Adrenal gland (tissue), 12 donors: Measurements from ENCODE around the gene TMEM50A. TPM values are rescaled to one million over a fixed set of nuclear protein-coding genes. Genes with fewer than 3 reads are reported as not detected.

Source experiments
- DNase-seq, 7 donors: peaks; one replicate each; pipeline ENCODE4 v3.0.0-alpha.2; 2019 to 2020
- H3K27ac ChIP-seq, 5 donors: fragments of 200-600 bp; sonication (generic) in 4 of 5; 1 replicate in 3 of 5; 2 replicates in 2 of 5; pipeline versions ENCODE4 v1.5.1 to v1.8.0; 2016 to 2020; ENCODE audit warnings: mild to moderate bottlenecking in 1 of 5
- H3K27me3 ChIP-seq: fragments of 200-600 bp; 2 replicates; pipeline ENCODE4 v1.8.0; 2021
- H3K36me3 ChIP-seq, 2 donors: fragments of 200-600 bp; replicated peaks in 1 of 2; 1 replicate in 1 of 2; 2 replicates in 1 of 2; pipeline versions ENCODE4 v1.5.1 to v1.8.0; 2018 to 2022
- H3K4me1 ChIP-seq, 2 donors: fragments of 200-600 bp; replicated peaks in 1 of 2; 1 replicate in 1 of 2; 2 replicates in 1 of 2; pipeline versions ENCODE4 v1.5.1 to v1.8.0; 2018 to 2021
- H3K4me3 ChIP-seq, 4 donors: fragments of 200-600 bp; sonication (generic) in 3 of 4; one replicate each; pipeline ENCODE4 v1.5.1; 2016 to 2018
- H3K9me3 ChIP-seq, 3 donors: fragments of 200-600 bp; sonication (generic) in 1 of 3; replicated peaks in 1 of 3; 1 replicate in 2 of 3; 2 replicates in 1 of 3; pipeline versions ENCODE4 v1.5.1 to v1.8.0; 2016 to 2021
- CTCF ChIP-seq, 6 experiments: fragments of 450-650 bp in 4 of 6; fragments of 200-600 bp in 2 of 6; sonication (generic) in 1 of 6; IDR thresholded peaks; 1 replicate in 5 of 6; 2 replicates in 1 of 6; pipeline versions ENCODE4 v1.5.1 to v1.8.0; 2016 to 2021; ENCODE audit warnings: antibody characterized with exemption in 6 of 6, mild to moderate bottlenecking in 2 of 6, moderate library complexity in 1 of 6
- POLR2A ChIP-seq, 2 donors: fragments of 450-650 bp; IDR thresholded peaks; one replicate each; pipeline ENCODE4 v1.6.1; 2017; ENCODE audit warnings: antibody characterized with exemption in 2 of 2, mild to moderate bottlenecking in 2 of 2, moderate library complexity in 1 of 2
- WGBS, 4 donors: extraction: QIAGEN DNeasy Blood & Tissue Kit in 2 of 4; methylation state at CpG; one replicate each; pipeline versions ENCODE4 v1.1.5 to v1.1.7; 2013 to 2017; 5-methylcytosine and 5-hydroxymethylcytosine counted together
- intact Hi-C, 2 donors: fragments of 100-400 bp; cut with DNase I; formaldehyde crosslinking; loops; one replicate each; pipeline versions ENCODE4 v1.14.1 to v1.15.0; 2022 to 2023
- polyA plus RNA-seq, 3 donors: library from polyadenylated mRNA; stranded (reverse); fragments of 200-250 nt in 2 of 3; fragments of 350-450 nt in 1 of 3; fragmentation: Illumina TruSeq in 1 of 3; extraction: RNeasy Lipid Tissue Mini Kit (QIAGEN cat#74804) in 1 of 3; gene quantifications; one replicate each; pipeline ENCODE4 v1.2.3, GENCODE V29; 2013 to 2014
- total RNA-seq, 9 donors: library from RNA; depleted of rRNA in 4 of 9; stranded (reverse); fragments of >200 nt in 4 of 9; fragments of 120-200 nt in 1 of 9; fragmentation: NEBNext Ultra II Directional in 1 of 9; extraction: Animal tissue kit (Norgen Biotek cat#: 25700) in 1 of 9; gene quantifications; one replicate each; pipeline versions ENCODE4 v1.1.0 to v1.2.4, GENCODE V29; 2013 to 2023
- donor health status: healthy with polysubstance abuse.
- donor health status: Bipolar disorder and iron deficiency.
- donor health status: DM: yes; HTN: yes; CAD: no.
- donor health status: DM: no; HTN: no; CAD: no.
- donor health status: DM: no; HTN: no; CAD: no.
- donor health status: DM: yes; HTN: yes; CAD: no.

The TMEM50A gene
- total and polyA plus RNA-seq, 12 donors, result 77.5 to 230 (median 154) TPM

- Histone ChIP-seq H3K4me3 (no peak overlapping the region), H3K27me3 (no peaks in the 10 kb centered on the region), H3K4me1 (peaks cover 25 to 64% of the 10 kb centered on the region in 2 donors), H3K36me3 (peaks cover 0 to 39% of the 10 kb centered on the region in 2 donors), H3K27ac (no peak overlapping the region), H3K9me3 (no peaks in the 10 kb centered on the region)
- no peak for TF ChIP-seq CTCF (IDR thresholded peaks at IDR 0.05)
- TF ChIP-seq POLR2A (IDR thresholded peaks at IDR 0.05), result no peak
- no peak for DNase-seq
- intact Hi-C loops, result no loop called here
- 89 to 93% (median 91%) methylated on average over 1 of the region's 1 CpG for WGBS, 4 donors
Observed at GRCh38 chr1:25342846-25343245, 4.7 kb downstream of the TMEM50A start.

- TF ChIP-seq CTCF (IDR thresholded peaks at IDR 0.05) (no peak), POLR2A (IDR thresholded peaks at IDR 0.05) (no peak)
- WGBS, 4 donors, result 54 to 64% (median 60%) methylated on average over 4 of the region's 4 CpGs
- H3K27ac ChIP-seq, result peak overlapping the region in 1 of 5 donors; percentile 9
- H3K27me3 ChIP-seq, result no peaks in the 10 kb centered on the region
- H3K9me3 ChIP-seq, result no peaks in the 10 kb centered on the region
- H3K4me1 ChIP-seq, result peaks cover 25 to 68% of the 10 kb centered on the region in 2 donors
- intact Hi-C loops, result no loop called here
- no peak for DNase-seq
- H3K36me3 ChIP-seq, result peaks cover 0 to 44% of the 10 kb centered on the region in 2 donors
- H3K4me3 ChIP-seq, result no peak overlapping the region
Observed at GRCh38 chr1:25343872-25344271, 5.7 kb downstream of the TMEM50A start.

- no peak for TF ChIP-seq CTCF (IDR thresholded peaks at IDR 0.05)
- no peak for TF ChIP-seq POLR2A (IDR thresholded peaks at IDR 0.05)
- Histone ChIP-seq H3K9me3 (no peaks in the 10 kb centered on the region), H3K4me3 (no peak overlapping the region), H3K4me1 (peaks cover 9 to 40% of the 10 kb centered on the region in 2 donors), H3K27ac (peak overlapping the region; percentile 1 to 83 (median 45)), H3K27me3 (no peaks in the 10 kb centered on the region), H3K36me3 (peaks cover 0 to 54% of the 10 kb centered on the region in 2 donors)
- WGBS, 4 donors, result 41 to 54% (median 49%) methylated on average over 2 of the region's 2 CpGs
- intact Hi-C loops, result no loop called here
- peak in 5 of 7 donors; percentile 43 to 74 (median 60) for DNase-seq
Observed at GRCh38 chr1:25347556-25347955, 9.4 kb downstream of the TMEM50A start.

GRCh38 chr1:25349606-25350005 is 11.5 kb downstream of the TMEM50A start:
- H3K4me1 ChIP-seq, result peaks cover 5 to 27% of the 10 kb centered on the region in 2 donors
- 78 to 92% (median 85%) methylated on average over 3 of the region's 3 CpGs for WGBS, 4 donors
- H3K27ac ChIP-seq, result peak overlapping the region in 1 of 5 donors; percentile 43
- no peak for DNase-seq
- H3K36me3 ChIP-seq, result peaks cover 0 to 60% of the 10 kb centered on the region in 2 donors
- TF ChIP-seq CTCF (IDR thresholded peaks at IDR 0.05), result no peak
- TF ChIP-seq POLR2A (IDR thresholded peaks at IDR 0.05), result no peak
- intact Hi-C loops, result no loop called here
- no peaks in the 10 kb centered on the region for H3K27me3 ChIP-seq
- H3K4me3 ChIP-seq, result no peak overlapping the region
- H3K9me3 ChIP-seq, result no peaks in the 10 kb centered on the region
